ENCODE results near the gene BCR.

BCR gene

DNA sequence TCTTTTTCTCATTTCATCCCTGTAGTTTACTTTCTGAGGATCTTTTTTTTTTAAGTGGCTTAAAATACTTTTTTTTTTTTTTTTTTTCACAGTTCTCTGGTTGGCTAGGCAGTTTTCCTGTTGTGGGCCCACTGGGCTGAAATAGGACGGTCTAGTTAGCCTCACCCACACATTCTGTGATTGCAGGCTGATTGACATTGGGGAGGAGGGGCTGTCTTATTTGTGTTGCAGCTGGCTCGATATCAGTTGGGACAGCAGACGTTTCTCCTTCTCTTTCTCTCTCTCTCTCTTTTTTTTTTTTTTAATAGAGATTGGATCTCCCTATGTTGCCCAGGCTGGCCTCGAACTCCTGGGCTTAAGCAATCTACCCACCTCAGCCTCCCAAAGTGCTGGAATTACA, 6.9 kb downstream of the BCR start:
- no peak for DNase-seq (ENCODE audit: low read depth, low spot score)
- in situ Hi-C loops (cut with HindIII; ENCODE audit: low sequenced_read_pairs): no loop called here
- TF ChIP-seq, protein P1, sequence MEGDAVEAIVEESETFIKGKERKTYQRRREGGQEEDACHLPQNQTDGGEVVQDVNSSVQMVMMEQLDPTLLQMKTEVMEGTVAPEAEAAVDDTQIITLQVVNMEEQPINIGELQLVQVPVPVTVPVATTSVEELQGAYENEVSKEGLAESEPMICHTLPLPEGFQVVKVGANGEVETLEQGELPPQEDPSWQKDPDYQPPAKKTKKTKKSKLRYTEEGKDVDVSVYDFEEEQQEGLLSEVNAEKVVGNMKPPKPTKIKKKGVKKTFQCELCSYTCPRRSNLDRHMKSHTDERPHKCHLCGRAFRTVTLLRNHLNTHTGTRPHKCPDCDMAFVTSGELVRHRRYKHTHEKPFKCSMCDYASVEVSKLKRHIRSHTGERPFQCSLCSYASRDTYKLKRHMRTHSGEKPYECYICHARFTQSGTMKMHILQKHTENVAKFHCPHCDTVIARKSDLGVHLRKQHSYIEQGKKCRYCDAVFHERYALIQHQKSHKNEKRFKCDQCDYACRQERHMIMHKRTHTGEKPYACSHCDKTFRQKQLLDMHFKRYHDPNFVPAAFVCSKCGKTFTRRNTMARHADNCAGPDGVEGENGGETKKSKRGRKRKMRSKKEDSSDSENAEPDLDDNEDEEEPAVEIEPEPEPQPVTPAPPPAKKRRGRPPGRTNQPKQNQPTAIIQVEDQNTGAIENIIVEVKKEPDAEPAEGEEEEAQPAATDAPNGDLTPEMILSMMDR (IDR thresholded peaks at IDR 0.05; ENCODE audit: low read depth, low read length): no peak
- no peak overlapping the region for H3K4me3 ChIP-seq (ENCODE audit: low read depth, low read length)

DNA sequence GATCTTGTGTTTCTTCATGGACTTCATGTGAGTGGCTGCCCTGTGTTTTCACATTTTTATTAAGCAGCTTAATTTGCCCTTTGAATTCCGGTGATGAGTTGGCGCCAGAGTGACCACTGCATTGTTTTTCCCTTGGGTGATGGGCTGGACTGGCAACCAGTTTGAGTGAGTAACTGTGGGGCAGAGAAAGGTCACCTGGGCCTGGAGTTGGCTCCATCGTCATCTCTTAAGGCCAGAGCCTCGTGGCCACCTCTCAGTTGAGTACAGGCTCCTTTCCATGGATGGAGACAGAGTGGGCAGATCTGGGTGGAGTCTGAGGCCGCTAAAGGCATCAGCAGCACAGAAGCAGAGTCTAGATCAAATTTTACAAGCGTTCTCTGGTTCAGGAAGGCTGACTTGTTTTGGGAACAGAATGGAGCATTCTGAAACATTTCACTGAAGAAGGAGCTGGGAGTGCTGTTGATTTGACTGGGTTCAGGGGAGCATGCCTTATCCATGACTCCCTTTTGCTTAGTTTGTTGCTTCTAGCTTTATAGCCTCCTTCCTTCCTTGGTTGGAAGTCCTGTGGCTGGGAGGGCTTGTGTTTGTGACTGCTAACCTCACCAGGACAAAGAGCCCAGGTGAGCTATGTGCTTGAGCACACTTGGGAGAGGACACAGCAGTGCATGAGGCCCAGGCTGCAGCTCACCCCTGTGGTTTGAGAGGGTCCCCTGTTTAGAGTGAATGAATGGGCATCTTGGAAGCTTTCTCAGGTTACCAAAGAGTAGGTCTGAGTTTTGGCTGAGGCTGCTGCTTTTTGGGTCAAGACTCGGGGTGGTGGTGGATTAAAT, 7.8 kb downstream of the BCR start:
- no peak overlapping the region for H3K4me3 ChIP-seq (ENCODE audit: low read depth, low read length)
- DNase-seq (ENCODE audit: low read depth, low spot score): no peak
- TF ChIP-seq, protein P1 (IDR thresholded peaks at IDR 0.05; ENCODE audit: low read depth, low read length): no peak
- in situ Hi-C loops (cut with HindIII; ENCODE audit: low sequenced_read_pairs): no loop called here

DNA sequence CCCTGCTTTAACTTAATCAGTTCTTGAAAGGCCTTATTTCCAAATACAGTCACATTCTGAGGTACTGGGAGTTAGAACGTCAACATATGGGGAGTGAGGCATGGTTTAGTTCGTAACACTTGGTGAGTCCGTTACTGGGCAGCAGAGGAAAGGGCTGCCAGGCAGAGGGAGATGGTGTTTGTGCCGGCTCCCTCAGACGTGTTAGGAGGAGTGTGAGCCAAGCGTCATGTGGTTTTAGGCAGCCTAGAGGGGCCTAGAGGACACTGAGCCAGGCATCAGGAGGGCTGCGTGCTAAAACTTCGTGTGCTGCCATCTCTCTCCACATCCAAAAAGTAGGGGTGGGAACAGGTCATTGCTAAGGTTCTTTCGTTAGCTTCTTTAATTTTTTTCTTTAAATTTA, 10.2 kb downstream of the BCR start:
- no peak overlapping the region for H3K4me3 ChIP-seq (ENCODE audit: low read depth, low read length)
- TF ChIP-seq, protein P1 (IDR thresholded peaks at IDR 0.05; ENCODE audit: low read depth, low read length): no peak
- in situ Hi-C loops (cut with HindIII; ENCODE audit: low sequenced_read_pairs): no loop called here
- DNase-seq (ENCODE audit: low read depth, low spot score): no peak

DNA sequence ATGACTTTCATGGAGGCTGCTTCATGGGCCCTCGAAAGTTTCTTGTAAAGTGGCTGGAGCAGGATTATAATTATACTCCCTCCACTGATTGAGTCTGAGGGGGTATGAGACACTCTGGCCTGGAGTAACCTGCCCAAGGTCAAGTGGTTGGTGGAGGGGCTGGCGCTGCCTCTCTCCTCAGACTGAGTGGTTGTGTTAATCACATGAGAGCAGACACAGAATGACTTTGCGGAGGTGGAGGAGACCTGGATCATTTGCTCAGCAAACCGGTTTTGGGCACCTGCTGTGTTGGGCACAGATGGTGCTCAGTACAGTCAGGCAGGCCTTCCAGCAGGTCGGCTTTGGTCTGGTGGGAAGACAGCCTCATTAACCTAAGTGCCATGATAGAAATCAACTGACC, 11.8 kb downstream of the BCR start:
- DNase-seq (ENCODE audit: low read depth, low spot score): no peak
- H3K4me3 ChIP-seq (ENCODE audit: low read depth, low read length): no peak overlapping the region
- TF ChIP-seq, protein P1 (IDR thresholded peaks at IDR 0.05; ENCODE audit: low read depth, low read length): no peak
- in situ Hi-C loops (cut with HindIII; ENCODE audit: low sequenced_read_pairs): no loop called here

DNA sequence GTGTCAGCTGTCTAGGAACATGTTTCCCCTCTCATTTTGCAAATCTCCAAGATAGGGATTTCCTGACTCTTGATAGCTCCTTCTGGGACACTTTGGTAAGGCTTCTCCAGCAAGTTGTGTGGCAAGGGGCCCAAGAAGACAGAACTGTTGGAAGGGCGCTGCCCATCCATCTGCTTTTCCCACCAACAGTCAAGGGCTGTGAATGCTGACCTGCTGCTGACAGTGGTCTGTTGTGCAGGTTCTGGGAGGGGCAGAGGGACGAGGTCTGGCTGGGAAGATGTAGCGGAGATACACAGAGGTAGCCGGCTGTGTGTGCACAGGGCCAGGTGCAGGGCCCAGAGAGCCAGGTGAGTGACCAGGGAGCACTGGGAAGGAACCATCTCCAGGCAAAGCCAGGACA, 12.2 kb downstream of the BCR start:
- in situ Hi-C loops (cut with HindIII; ENCODE audit: low sequenced_read_pairs): no loop called here
- H3K4me3 ChIP-seq (ENCODE audit: low read depth, low read length): no peak overlapping the region
- no peak for DNase-seq (ENCODE audit: low read depth, low spot score)
- TF ChIP-seq, protein P1 (IDR thresholded peaks at IDR 0.05; ENCODE audit: low read depth, low read length): no peak

DNA sequence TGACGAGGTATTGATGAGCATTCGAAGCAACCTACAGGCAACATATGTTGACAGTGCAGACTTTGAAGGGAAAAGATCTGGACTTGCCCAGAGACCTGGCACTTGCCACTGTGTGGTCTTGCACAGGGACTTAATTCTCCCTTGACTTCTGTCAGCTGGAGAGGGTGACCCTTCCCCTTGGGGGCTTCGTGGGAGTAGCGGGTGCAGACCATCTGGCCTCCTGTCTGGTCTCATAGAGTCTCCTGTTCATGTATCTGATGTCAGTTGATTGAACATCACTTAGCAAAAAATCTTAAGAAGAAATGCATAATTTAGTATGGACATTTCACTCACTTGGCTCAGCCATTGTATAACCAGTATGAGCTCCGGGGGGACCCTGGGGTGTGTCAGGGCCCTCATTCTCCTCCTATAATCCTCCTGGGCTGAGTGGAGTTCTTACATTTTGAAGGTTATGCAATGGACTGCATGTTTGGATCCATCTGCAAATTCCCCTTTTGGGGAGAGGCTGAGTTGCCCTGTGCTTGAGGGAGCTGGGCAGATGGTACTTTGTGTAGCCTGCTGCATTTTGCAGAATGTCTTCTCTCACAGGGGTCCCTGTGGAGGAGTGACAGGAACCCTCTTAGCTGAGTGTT, 13.0 kb downstream of the BCR start:
- no peak for DNase-seq (ENCODE audit: low read depth, low spot score)
- no peak overlapping the region for H3K4me3 ChIP-seq (ENCODE audit: low read depth, low read length)
- TF ChIP-seq, protein P1 (IDR thresholded peaks at IDR 0.05; ENCODE audit: low read depth, low read length): no peak
- in situ Hi-C loops (cut with HindIII; ENCODE audit: low sequenced_read_pairs): no loop called here
